Renal cortical epithelial cell (primary cell): ENCODE data around the gene RNF213. TPM values are rescaled to one million over a fixed set of nuclear protein-coding genes. Genes with fewer than 3 reads are reported as not detected.
"Not testable (repeated sequence)": the region's sequence is repeated elsewhere in the genome, so short reads cannot be mapped to it uniquely, and the experiment has no call there.

Experiments
- DNase-seq: peaks from one replicate; pipeline ENCODE4 v3.0.0-alpha.2; 2011; ENCODE audit warnings: low read depth
- total RNA-seq: library from RNA; depleted of rRNA; stranded (reverse); fragments of >200 nt; gene quantifications from 2 replicates; pipeline ENCODE4 v1.2.3, GENCODE V29; 2014

Gene RNF213
- total RNA-seq, 1 donor from 2014 or later: 763 TPM

- no peak for DNase-seq
Measured at GRCh38 chr17:80291691-80292487, 31.2 kb downstream of the RNF213 start.

GRCh38 chr17:80292521-80292971, 31.9 kb downstream of the RNF213 start:
- DNase-seq: no peak

DNA sequence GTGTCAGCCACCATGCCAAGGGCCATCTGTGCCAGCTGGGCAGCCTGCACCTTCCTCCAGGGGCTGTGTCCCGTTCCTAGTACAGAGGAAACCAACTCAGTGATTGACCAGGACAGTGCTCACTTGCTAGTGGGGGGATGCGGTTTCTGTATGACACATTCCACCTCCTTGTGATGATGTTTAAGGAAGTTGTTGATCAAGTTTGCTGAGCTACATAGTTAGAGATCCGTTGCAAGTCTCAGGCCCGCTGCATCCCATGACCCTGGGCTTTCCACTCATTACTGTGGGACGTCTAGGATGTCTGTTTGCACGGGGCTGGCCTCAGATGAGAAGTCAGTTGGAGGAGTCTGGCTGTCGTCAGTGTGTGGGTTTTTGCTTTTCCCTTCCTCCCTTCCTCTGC, 33.6 kb downstream of the RNF213 start:
- DNase-seq: no peak

GRCh38 chr17:80294653-80295052, 34.0 kb downstream of the RNF213 start:
- no peak for DNase-seq

GRCh38 chr17:80295146-80295545, 34.5 kb downstream of the RNF213 start:
- DNase-seq: no peak

GRCh38 chr17:80295559-80295958, 34.9 kb downstream of the RNF213 start:
- no peak for DNase-seq

DNA sequence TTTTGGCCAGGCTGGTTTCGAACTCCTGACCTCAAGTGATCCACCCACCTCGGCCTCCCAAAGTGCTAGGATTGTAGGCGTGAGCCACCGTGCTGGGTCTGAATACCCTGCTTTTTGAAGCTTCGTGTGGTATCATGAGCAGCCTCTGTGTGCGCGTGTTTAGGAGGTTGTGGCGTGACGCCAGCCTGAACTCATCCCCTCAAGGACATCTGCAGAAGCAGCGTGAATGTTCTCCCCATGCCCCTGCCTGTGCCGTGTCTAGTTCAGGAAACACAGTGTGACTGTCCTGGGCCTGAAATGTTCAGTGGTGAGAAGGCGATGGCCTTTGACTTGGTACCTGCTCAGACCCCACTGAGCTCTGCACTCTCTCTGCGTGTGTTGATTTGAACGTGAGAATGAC, 35.6 kb downstream of the RNF213 start:
- DNase-seq: no peak

DNA sequence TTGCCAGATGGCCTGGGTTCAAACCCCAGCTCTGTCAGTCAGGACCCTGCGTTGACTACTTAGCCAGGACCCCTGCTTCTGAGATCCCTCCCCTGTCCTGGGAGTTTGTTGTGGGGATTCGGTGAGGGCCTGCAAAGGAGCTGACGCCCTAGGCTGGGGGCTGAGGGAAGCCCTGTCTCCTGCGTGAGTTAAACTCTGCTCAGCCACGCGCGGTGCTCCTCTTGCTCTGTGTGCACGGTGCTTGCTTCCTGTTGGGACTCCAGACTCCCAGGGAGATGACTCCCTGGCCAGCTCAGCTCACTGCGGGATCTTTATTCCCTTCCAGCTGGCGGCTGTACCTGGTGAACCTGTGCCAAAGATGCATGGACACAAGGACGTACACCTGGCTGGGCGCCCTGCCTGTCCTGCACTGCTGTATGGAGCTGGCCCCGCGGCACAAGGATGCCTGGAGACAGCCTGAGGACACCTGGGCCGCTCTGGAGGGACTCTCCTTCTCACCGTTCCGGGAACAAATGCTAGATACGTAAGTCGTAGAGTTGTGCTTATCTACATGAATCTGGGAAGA, 37.4 kb downstream of the RNF213 start:
- DNase-seq: no peak

GRCh38 chr17:80299350-80300100, 38.9 kb downstream of the RNF213 start:
- not testable (repeated sequence) for DNase-seq

GRCh38 chr17:80300756-80301155, 40.1 kb downstream of the RNF213 start:
- not testable (repeated sequence) for DNase-seq

DNA sequence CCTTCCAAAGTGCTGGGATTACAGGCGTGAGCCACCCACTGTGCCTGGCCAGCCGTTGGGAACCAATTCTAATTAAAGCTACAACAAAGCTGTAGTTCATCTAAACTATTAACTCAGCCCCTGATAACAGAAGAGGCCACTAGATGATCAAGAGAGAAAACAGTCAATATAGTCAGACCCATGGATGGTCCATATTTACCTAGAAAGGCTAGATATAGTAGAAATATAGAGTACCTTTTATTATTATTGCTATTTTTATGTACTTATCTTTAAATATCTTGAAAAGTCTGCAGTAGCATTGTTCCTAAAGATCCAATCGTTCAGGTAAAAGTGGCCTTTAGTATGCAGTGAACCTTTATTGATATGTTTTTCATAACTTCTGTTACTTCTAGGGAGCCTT, 43.2 kb downstream of the RNF213 start:
- DNase-seq: no peak

- no peak for DNase-seq
Measured at GRCh38 chr17:80307994-80308691, 47.5 kb downstream of the RNF213 start.

GRCh38 chr17:80308692-80309517, 48.3 kb downstream of the RNF213 start:
- DNase-seq: no peak

- DNase-seq: no peak
Measured at GRCh38 chr17:80311216-80311827, 50.7 kb downstream of the RNF213 start.

GRCh38 chr17:80312621-80313135, 52.0 kb downstream of the RNF213 start:
- no peak for DNase-seq

DNA sequence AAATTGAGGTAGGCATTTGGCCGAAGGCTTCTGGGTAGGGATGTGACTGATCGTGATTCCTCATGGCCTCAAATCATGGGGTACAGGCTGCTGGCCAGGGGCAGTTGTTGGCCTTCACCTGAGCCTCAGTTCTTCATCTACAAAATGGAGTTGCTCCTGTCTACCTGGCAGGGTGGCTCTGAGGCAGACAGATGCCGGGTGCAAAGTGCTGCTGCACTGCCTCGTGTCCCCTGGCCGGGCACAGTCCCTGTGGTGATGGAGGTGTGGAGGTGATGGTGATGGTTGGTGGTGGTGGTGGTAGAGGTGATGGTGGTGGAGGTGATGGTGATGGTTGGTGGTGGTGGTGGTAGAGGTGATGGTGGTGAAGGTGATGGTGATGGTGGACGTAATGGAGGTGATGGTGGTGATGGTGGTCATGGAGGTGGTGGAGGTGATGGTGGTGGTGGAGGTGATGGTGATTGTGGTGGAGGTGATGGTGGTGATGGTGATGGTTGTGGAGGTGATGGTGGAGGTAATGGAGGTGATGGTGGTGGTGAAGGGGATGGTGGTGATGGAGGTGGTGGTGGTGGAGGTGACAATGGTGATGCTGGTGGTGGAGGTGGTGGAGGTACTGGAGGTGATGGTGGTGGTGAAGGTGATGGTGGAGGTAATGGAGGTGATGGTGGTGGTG, 52.6 kb downstream of the RNF213 start:
- no peak for DNase-seq

GRCh38 chr17:80313946-80314345, 53.3 kb downstream of the RNF213 start:
- DNase-seq: not testable (repeated sequence)

GRCh38 chr17:80315517-80316182, 55.0 kb downstream of the RNF213 start:
- no peak for DNase-seq

- DNase-seq: no peak
Measured at GRCh38 chr17:80316431-80316830, 55.8 kb downstream of the RNF213 start.
